ENCODE results near the gene FOSB.
"Not testable (repeated sequence)": the region's sequence is repeated elsewhere in the genome, so short reads cannot be mapped to it uniquely, and the experiment has no call there.

Gene FOSB

GRCh38 chr19:45467456-45468158, at the start of gene FOSB:
Gene FOSB (plus strand): TSS chr19:45467996. CDS start chr19:45468587, 591 bp downstream.
- DNase-seq: peak; percentile 96

DNA sequence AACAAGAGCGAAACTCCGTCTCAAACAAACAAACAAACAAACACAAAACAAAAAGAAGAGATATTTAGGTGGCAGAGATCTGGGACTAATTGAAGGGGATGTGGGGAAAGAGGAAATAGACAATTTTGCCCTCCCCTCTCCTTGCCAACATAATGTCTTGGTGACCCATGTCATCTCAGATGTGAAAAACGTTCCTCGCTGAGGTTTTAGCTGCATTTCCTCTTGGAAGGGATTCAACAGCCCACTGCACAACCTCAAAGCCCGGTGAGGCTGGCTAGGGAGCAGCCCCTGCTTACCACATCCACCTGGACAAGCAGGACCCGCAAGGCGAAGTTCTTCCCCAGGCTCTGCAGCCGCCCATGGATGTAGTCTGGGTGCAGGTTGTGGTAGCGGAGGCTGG, 49.0 kb upstream of the FOSB start:
- DNase-seq: no peak

DNA sequence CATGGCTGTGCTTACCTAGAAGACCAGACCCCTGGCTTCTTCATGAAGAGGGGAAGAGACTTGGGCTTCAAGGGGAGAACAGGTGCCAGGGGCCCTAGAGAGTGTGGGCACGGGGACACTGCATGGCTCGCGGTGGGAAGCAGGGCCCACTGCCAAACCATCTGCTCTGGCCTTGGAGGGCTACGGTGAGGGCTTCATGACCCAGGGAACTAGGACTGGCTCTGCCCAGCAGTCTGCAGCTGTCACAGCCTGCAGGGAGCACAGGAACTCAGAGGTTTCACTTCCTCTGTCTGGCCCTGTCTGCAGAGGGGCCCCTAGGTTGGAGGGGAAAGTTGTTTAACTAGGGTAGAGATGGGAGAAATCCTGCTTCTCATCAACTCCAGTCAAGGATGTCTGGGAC, 48.4 kb upstream of the FOSB start:
- no peak for DNase-seq

- no peak for DNase-seq
These were observed 47.9 kb upstream of the FOSB start for GRCh38 chr19:45419895-45420294.

GRCh38 chr19:45420356-45420755, 47.4 kb upstream of the FOSB start:
- DNase-seq: no peak

DNA sequence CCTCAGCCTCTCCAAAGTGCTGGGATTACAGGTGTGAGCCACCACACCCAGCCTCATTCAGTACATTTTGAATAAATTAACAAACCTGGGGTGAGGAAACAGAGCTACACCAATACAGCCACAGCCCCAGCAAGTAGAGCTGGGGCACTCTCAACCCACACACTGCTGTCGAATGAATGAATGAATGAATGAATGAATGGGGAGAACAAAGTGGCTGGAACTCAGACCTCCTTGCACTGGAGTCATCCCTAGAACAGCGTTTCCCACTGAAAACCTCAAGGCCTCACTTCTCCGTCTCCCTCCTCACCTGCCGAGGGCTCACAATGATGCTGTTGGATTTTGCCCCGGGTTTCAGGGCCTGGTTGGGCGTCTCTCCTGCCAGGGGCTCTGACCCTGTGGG, 46.9 kb upstream of the FOSB start:
- no peak for DNase-seq

DNA sequence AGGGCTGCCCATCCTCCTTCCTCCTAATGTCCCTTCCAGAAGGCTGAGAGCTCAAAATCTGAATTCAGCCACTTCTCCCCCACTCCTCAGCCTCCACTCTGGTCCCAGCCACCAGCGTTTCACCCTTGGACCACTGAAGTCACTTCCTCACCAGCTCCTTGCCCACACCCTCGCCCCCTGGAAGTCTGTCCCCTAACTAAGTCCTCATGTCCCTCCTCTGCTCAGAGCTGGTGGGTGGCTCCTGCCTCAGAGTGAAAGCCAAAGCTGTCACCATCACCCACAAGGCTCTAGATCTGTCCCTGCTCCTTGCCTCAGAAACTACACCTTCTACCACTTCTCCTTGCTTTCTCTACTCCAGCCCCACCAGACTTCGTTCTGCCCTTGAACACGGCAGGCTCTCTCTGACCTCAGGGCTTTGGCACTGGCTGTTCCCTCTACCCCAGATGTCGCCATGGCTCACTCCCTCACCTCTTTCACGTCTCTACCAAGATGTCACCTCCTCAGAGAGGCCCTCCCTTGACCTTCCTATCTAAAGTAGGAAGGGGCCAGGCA, 45.8 kb upstream of the FOSB start:
- no peak for DNase-seq

DNA sequence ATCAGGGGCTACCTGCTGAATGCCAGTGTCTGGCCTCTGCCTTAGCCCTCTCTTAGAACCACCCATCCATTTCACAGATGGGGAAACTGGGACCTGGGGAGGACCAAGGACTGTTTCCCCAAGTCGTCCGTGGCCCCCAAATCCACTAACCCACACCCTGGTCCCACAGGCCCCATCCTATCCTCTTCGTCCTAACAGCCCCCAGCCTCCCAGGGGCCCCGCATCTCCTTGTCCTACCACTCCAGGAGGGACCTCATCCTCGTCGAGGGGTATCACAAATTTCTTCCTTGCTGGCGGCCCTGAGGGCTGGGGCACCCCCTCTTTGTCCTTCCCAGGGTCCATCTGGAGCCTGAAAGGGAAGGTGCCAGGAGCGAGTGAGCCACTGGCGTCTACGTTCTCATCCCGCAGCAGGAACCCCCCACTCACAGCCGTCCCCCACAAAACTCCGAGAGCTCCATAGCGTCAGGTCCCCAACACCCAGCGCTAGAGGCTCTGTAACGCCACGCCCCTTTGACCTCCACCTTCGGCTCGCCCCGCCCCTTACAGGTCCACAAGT, 44.7 kb upstream of the FOSB start:
- no peak for DNase-seq

- DNase-seq: peak; percentile 93
These were observed 44.1 kb upstream of the FOSB start, which contains the start of gene ERCC1 for GRCh38 chr19:45423589-45424190. Gene ERCC1 (minus strand): TSS chr19:45423917. CDS start chr19:45423374, 543 bp downstream.

DNA sequence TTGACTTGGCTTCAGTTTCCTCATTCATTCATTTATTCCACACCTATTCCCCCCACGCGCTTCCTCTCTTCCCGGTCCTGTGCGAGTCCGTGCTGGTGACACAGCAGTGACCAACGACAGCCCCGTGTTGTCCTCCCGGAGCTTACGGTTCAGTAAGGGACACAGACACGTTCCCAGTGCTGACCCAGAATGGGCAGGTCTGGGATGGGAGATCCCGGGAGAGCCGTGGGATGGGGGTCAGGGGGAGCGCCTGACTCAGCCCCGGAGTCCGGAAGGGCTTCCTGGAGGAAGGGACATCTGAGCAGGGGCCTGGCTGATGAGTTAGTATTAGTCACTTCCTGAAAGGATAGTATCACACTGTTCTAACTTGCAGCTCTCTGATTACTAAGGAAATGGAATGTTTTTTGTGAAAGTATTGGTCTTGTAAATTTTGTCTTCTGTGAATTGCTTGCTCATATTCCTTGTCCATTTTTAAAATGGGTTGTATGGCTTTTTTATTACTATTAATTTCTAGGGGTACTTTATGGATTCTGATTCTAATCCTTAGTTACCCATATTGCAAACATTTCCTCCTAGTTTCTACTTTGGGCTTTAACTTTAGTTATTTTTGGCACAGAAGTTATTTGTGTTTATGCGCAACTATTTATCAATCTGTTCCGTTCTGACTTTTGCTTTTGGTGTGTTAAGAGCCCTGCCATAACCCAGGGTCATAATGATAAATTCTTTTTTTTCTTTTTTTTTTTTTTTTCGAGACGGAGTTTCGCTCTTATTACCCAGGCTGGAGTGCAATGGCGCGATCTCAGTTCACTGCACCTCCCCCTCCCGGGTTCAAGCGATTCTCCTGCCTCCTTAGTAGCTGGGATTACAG, 43.4 kb upstream of the FOSB start:
- DNase-seq: peak; percentile 94

DNA sequence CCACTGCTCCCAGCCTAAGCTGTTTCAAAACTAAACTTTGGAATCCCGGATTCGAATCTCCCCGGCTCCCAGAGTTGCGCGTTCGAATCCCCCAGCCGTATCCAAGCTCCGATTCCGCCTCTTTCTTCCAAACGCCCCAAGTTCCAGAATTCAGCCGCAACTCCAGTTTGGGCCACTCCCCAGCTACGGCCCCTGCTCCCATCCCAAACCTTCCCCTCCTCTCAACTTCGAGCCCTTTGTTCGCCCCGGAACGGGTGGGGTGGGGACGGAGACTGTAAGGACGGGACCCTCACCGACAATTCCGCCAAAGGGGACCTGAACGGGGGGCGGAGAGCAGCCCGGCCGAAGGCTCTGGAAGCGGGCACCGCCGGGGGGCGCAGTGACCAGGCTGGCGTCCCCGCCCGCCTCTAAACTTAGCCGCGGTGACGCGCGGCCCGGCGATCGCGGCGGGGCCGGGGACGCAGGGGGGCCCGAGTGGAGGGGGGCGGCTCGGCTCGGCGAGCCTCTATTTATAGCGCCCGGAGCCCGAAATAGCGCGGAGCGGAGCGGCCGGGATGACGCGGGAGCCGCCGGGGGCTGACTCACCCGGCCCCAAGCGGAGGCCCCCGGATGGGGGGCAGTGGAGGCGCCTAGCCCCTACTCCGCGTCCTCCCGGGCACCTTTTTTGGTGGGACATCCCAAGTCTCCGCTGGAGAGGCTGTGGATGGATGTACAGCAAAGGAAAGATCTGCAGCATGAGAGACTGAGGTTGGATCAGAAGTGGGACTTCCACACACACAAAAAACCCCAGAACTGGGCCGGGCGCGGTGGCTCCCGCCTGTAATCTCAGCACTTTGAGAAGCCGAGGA, 39.2 kb upstream of the FOSB start:
- DNase-seq: peak; percentile 78

DNA sequence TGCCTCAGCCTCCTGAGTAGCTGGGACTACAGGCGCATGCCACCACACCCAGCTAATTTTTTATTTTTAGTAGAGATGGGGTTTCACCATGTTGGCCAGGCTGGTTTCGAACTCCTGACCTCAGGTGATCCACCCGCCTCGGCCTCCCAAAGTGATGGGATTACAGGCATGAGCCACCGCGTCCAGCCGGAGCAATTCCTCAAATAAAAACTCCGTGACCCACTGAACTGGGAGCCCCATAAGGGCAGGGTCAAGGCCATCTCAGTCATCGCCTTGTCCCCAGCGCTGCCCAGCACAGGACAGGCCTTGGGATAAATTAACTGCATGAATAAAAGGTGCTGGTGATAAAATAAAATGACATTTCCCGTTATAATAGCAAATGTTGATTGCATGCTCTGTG, 37.9 kb upstream of the FOSB start:
- DNase-seq: not testable (repeated sequence)

DNA sequence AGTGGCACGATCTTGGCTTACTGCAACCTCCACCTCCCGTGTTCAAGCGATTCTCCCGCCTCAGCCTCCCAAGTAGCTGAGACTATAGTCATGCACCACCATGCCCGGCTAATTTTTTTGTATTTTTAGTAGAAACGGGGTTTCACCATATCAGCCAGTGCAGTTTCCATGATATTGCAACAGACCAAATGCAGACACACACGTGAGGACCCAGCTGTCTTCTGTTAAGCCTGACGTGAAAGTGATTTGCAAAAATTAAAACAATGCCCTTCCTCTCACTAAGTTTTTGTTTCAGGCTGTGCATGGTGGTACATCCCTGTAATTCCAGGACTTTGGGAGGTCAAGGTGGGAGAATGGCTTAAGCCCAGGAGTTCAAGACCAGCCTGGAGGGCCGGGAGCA, 36.8 kb upstream of the FOSB start:
- DNase-seq: peak; percentile 57

GRCh38 chr19:45432543-45432942, 35.3 kb upstream of the FOSB start:
- DNase-seq: not testable (repeated sequence)

DNA sequence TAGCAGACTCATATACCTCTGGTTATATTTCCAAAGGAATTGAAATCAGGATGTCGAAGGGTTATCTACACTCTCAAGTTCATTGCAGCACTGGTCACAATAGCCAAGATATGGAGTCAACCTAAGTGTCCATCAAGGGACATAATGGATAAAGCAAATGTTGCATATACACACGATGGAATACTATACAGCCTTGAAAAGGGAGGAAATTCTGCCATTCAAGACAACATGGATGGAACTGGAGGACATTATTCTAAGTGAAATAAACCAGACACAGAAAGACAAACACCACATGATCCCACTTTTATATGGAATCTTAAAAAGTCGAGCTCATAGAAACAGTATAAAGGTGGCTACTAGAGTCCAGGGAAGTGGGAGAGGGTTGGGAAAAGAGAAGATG, 30.5 kb upstream of the FOSB start:
- DNase-seq: no peak

GRCh38 chr19:45439190-45439568, 28.6 kb upstream of the FOSB start:
- no peak for DNase-seq

DNA sequence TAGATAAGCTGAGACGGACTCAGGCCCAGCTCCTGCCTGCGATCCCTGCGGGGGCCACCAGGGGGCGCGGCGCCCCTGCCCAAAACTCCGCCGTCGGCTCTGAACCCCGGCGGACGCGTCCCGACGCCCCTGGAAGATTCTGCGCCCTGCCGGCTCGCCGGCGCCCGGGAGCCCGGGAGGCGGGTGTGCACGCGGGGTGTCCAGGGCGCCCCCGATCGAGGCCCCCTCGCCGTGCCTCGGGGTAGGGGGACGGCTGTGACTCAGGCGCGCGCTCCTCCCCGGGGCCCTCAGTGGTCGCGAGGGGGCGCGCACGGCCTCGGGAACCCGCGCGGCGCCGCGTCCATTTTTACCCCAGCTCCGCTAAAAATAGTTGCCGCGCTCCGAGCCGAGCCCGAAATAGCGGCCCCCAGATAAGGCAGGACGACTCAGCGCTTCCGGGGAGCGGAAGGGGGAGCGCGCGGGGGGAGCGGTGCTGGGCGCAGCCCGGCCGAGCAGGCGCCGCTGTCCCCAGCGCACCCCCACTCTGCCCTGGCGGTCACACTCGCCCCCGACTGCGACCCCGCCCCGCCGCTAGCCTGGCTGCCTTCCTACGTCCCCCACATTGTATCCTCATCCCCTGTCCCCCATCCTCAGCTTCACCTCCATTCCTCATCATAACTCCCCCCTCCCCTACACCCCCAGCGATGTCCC, 28.1 kb upstream of the FOSB start:
- DNase-seq: peak; percentile 88

GRCh38 chr19:45440259-45440638, 27.5 kb upstream of the FOSB start:
- no peak for DNase-seq

GRCh38 chr19:45440873-45441654, 26.7 kb upstream of the FOSB start:
- DNase-seq: peak; percentile 51

DNA sequence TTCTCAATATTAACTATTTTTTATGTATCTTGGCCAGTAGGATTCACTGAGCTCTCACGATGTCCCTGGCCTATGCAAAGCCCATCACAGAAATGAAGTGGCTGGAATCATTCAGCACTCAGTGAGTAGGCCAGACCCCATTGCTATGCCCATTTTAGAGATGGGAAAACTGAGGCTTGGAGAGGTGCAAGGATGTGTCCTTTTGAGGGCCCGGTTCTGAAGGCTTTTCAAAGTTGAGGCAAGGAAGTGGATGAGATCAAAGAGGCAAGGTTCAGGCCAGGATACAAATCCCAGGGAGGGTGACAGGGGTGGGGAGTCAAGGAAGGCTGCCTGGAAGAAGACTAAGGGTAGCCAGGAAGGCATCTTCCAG, 25.4 kb upstream of the FOSB start:
- DNase-seq: no peak
